ENCODE data around the gene RALGPS2. TPM values are rescaled to one million over a fixed set of nuclear protein-coding genes. Genes with fewer than 3 reads are reported as not detected.

The RALGPS2 gene
- total RNA-seq, 1 donor, result 74.7 TPM

GRCh38 chr1:178768423-178768822 lies 43.4 kb downstream of the RALGPS2 start:
- H3K4me3 ChIP-seq (ENCODE audit: low read depth, low read length), result no peak overlapping the region
- peak; percentile 81 for TF ChIP-seq CTCF (IDR thresholded peaks at IDR 0.05; ENCODE audit: insufficient read depth, low read length)
- DNase-seq (ENCODE audit: low read depth), result peak; percentile 41

GRCh38 chr1:178772952-178773351 lies 47.9 kb downstream of the RALGPS2 start:
- no peak for TF ChIP-seq CTCF (IDR thresholded peaks at IDR 0.05; ENCODE audit: insufficient read depth, low read length)
- no peak for DNase-seq (ENCODE audit: low read depth)
- no peak overlapping the region for H3K4me3 ChIP-seq (ENCODE audit: low read depth, low read length)

GRCh38 chr1:178774263-178774662 lies 49.2 kb downstream of the RALGPS2 start:
- DNase-seq (ENCODE audit: low read depth), result peak; percentile 63
- H3K4me3 ChIP-seq (ENCODE audit: low read depth, low read length), result no peak overlapping the region
- peak; percentile 34 for TF ChIP-seq CTCF (IDR thresholded peaks at IDR 0.05; ENCODE audit: insufficient read depth, low read length)

- TF ChIP-seq CTCF (IDR thresholded peaks at IDR 0.05; ENCODE audit: insufficient read depth, low read length), result no peak
- no peak overlapping the region for H3K4me3 ChIP-seq (ENCODE audit: low read depth, low read length)
- no peak for DNase-seq (ENCODE audit: low read depth)
Observed at GRCh38 chr1:178776553-178776952, 51.5 kb downstream of the RALGPS2 start.

- H3K4me3 ChIP-seq (ENCODE audit: low read depth, low read length), result no peak overlapping the region
- no peak for TF ChIP-seq CTCF (IDR thresholded peaks at IDR 0.05; ENCODE audit: insufficient read depth, low read length)
- no peak for DNase-seq (ENCODE audit: low read depth)
Observed at GRCh38 chr1:178781533-178782330, 56.7 kb downstream of the RALGPS2 start.

- no peak for DNase-seq (ENCODE audit: low read depth)
- TF ChIP-seq CTCF (IDR thresholded peaks at IDR 0.05; ENCODE audit: insufficient read depth, low read length), result no peak
- H3K4me3 ChIP-seq (ENCODE audit: low read depth, low read length), result no peak overlapping the region
Observed at GRCh38 chr1:178784131-178784536, 59.1 kb downstream of the RALGPS2 start.

- H3K4me3 ChIP-seq (ENCODE audit: low read depth, low read length), result no peak overlapping the region
- no peak for TF ChIP-seq CTCF (IDR thresholded peaks at IDR 0.05; ENCODE audit: insufficient read depth, low read length)
- DNase-seq (ENCODE audit: low read depth), result no peak
Observed at GRCh38 chr1:178792394-178792793, 67.3 kb downstream of the RALGPS2 start.
